ENCODE measurements around the gene MYO7B. TPM values are rescaled to one million over a fixed set of nuclear protein-coding genes. Genes with fewer than 3 reads are reported as not detected.

Gene MYO7B
- polyA plus RNA-seq, 1 donor from 2014 or later: 1.1 TPM

GRCh38 chr2:127627740-127628571 lies 92.5 kb downstream of the MYO7B start:
- Mint-ChIP-seq H3K4me3 (peak overlapping the region in 1 of 4 donors; percentile 45), H3K36me3 (peaks cover 4% of the 10 kb centered on the region), H3K27ac (no peak overlapping the region), H3K4me1 (peaks cover 12 to 24% (median 23%) of the 10 kb centered on the region in 3 donors), H3K27me3 (peaks cover 2% of the 10 kb centered on the region), H3K9me3 (no peaks in the 10 kb centered on the region)

DNA sequence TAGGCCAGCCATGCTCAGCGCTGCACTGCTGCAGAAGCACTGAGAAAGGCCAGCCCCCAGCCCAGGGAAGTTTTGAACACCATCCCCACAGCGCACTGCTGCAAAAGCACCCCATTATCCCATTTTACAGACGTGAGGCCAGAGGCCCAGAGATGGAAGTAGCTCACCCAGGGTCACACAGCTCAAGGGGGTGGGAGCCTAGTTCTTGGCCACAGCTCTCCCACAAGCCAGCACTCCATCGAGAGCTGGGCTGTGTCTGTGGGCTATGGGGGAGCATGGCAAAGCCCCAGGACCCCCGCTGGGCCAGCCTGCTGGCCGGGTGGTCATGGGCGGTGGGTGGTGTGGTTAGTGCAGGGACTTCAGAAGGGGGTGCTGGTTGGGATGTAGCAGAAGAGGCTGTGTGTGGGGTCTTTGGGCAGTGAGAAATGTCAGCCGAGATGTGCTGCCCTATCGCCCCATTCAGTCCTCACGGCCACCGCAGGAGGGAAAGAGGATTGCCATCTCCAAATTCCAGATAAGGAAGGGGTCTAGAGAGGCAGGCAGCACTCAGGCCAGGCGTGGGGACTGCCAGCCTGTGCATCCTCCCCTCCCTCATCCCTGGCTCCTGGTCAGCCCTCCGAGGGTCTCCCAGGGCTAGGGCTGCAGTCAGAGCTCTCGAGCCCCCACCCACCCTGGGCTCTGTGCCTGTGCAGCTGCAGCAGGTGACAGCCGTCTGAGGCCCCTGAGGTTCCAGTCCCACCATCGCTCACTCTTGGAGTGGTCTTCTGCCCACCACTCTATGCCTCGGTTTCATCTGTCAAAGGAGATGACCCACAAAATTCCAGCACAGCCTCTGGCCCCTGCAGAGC lies 93.5 kb downstream of the MYO7B start:
- Mint-ChIP-seq H3K27ac (no peak overlapping the region), H3K4me1 (peaks cover 17 to 33% (median 31%) of the 10 kb centered on the region in 3 donors), H3K36me3 (no peaks in the 10 kb centered on the region), H3K27me3 (peaks cover 2% of the 10 kb centered on the region), H3K9me3 (no peaks in the 10 kb centered on the region), H3K4me3 (peak overlapping the region in 1 of 4 donors; percentile 37)

DNA sequence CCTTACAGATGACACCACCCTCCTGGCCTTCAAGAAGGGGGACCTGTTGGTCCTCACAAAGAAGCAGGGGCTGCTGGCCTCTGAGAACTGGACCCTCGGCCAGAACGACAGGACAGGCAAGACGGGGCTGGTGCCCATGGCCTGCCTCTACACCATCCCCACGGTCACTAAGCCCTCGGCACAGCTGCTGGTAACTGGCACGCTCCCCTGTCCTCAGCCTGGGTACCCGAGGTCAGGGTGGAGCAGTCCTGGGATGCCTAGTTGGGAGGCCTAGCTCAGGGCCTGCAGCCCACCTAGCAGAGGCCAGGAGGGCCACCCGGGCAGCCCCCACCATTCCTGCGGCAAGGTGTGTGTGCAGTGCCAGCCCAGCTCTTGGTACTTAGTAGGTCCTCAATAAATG lies 94.2 kb downstream of the MYO7B start:
- H3K27me3 Mint-ChIP-seq: peaks cover under 1% of the 10 kb centered on the region
- peaks cover 17 to 35% (median 33%) of the 10 kb centered on the region in 3 donors for H3K4me1 Mint-ChIP-seq
- H3K36me3 Mint-ChIP-seq: no peaks in the 10 kb centered on the region
- no peak overlapping the region for H3K27ac Mint-ChIP-seq
- H3K9me3 Mint-ChIP-seq: no peaks in the 10 kb centered on the region
- H3K4me3 Mint-ChIP-seq: no peak overlapping the region

GRCh38 chr2:127630096-127630863 lies 94.8 kb downstream of the MYO7B start:
- Mint-ChIP-seq H3K4me3 (peak overlapping the region in 2 of 4 donors; percentile 75 to 88), H3K4me1 (peaks cover 20 to 40% (median 38%) of the 10 kb centered on the region in 3 donors), H3K9me3 (no peaks in the 10 kb centered on the region), H3K27ac (peak overlapping the region in 1 of 3 donors; percentile 1), H3K27me3 (no peaks in the 10 kb centered on the region), H3K36me3 (no peaks in the 10 kb centered on the region)

- H3K27ac Mint-ChIP-seq: peak overlapping the region in 1 of 3 donors; percentile 1
Measured at GRCh38 chr2:127630864-127631540, 95.5 kb downstream of the MYO7B start.

DNA sequence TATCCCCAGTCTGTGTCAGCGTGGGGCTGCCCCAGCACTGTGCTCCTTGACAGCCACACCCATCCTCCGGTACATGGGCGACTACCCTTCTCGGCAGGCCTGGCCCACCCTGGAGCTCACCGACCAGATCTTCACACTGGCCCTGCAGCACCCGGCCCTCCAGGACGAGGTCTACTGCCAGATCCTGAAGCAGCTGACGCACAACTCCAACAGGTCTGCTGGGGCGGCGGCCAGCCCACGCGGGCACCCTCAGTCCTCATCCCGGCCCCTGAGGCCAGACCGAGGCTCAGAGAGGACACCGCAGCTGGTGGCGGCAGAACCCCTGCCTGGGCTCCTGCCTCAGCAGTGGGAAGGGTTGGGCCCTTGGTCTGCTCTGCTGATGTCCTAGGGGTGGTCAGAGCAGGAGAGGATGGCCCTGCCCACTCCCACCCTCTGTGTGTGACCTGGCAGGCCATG lies 96.1 kb downstream of the MYO7B start:
- no peaks in the 10 kb centered on the region for H3K36me3 Mint-ChIP-seq
- peaks cover 15 to 42% (median 40%) of the 10 kb centered on the region in 3 donors for H3K4me1 Mint-ChIP-seq
- no peaks in the 10 kb centered on the region for H3K27me3 Mint-ChIP-seq
- no peak overlapping the region for H3K27ac Mint-ChIP-seq
- H3K4me3 Mint-ChIP-seq: peak overlapping the region in 2 of 4 donors; percentile 47 to 52
- H3K9me3 Mint-ChIP-seq: no peaks in the 10 kb centered on the region

More at GRCh38 chr2:127630864-127631540, 95.5 kb downstream of the MYO7B start:
- H3K36me3 Mint-ChIP-seq: no peaks in the 10 kb centered on the region
- no peaks in the 10 kb centered on the region for H3K9me3 Mint-ChIP-seq
- H3K27me3 Mint-ChIP-seq: no peaks in the 10 kb centered on the region
- H3K4me3 Mint-ChIP-seq: peak overlapping the region in 2 of 4 donors; percentile 47 to 75
- peaks cover 17 to 39% (median 37%) of the 10 kb centered on the region in 3 donors for H3K4me1 Mint-ChIP-seq

DNA sequence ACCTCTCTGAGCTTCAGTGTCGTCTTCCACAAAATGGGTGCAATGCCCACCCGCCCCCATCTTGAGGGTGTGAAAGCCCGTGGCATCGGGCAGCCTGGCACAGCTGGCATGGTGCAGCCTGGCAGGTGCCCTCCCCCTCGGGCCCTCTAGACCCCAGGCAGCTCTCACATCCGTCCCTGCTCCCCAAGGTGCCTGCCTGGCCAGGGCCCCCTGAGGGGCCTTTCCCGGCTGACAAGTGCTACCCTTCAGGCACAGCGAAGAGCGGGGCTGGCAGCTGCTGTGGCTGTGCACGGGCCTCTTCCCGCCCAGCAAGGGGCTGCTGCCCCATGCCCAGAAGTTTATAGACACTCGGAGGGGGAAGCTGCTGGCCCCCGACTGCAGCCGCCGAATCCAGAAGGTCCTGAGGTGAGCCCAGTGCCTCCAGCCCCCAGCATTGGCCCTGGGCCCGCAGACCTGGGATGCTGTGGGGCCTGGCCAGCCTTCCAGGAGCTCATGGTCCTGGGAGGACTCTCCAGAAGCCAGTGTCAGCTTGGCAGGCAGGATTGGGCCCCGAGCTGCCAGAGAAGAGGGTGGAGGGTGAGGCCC lies 96.6 kb downstream of the MYO7B start:
- no peaks in the 10 kb centered on the region for H3K27me3 Mint-ChIP-seq
- H3K36me3 Mint-ChIP-seq: no peaks in the 10 kb centered on the region
- no peak overlapping the region for H3K27ac Mint-ChIP-seq
- H3K9me3 Mint-ChIP-seq: no peaks in the 10 kb centered on the region
- peak overlapping the region in 1 of 4 donors; percentile 37 for H3K4me3 Mint-ChIP-seq
- peaks cover 15 to 45% (median 44%) of the 10 kb centered on the region in 3 donors for H3K4me1 Mint-ChIP-seq

DNA sequence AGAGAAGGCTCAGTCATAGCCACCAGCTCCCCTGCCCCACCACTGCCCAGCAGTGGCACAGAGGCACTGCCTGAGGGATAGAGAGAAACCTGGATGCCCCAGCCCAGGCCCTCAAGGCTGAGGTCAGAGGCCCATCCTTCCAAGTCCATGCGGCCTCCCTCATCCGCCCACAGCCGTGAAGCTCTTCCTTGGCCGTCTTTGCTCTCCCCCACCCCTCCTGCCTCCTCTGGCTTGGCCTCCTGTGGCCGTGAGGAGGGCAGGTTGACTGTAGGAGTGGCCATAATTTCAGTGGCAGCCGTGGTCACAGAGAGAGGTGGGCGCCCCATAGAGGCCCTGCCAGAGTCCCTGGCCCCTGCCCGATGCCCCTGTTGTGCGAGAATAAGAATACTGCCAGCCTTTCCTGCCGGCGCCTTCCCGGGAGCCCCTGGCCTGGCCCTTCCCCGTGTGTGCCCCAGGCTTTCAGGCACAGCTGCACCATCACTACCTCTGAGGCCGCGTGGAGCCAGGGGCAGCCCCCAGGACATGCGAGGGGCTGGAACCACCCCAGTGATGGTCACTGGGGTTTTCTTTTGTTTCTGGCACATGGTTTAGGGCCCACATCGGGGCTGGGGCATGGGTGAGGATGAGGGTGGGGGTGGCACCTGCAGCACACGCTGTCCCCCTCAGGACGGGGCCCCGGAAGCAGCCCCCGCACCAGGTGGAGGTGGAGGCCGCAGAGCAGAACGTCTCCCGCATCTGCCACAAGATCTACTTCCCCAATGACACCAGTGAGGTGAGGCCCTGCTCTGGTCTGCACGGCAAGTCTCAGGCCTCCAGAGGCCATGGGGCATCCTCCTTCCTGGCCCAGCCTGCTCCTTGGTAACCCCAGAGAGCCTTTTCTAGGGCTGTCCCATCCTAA lies 97.4 kb downstream of the MYO7B start:
- H3K4me1 Mint-ChIP-seq: peaks cover 15 to 48% (median 47%) of the 10 kb centered on the region in 3 donors
- H3K9me3 Mint-ChIP-seq: no peaks in the 10 kb centered on the region
- no peaks in the 10 kb centered on the region for H3K27me3 Mint-ChIP-seq
- peak overlapping the region; percentile 48 to 86 (median 81) for H3K27ac Mint-ChIP-seq
- H3K36me3 Mint-ChIP-seq: no peaks in the 10 kb centered on the region
- peak overlapping the region; percentile 46 to 88 (median 57) for H3K4me3 Mint-ChIP-seq

- H3K27ac Mint-ChIP-seq: peak overlapping the region; percentile 48 to 86 (median 81)
- peak overlapping the region in 3 of 4 donors; percentile 46 to 88 (median 86) for H3K4me3 Mint-ChIP-seq
- H3K9me3 Mint-ChIP-seq: no peaks in the 10 kb centered on the region
- H3K4me1 Mint-ChIP-seq: peaks cover 15 to 52% (median 52%) of the 10 kb centered on the region in 3 donors
- H3K27me3 Mint-ChIP-seq: no peaks in the 10 kb centered on the region
- no peaks in the 10 kb centered on the region for H3K36me3 Mint-ChIP-seq
Measured at GRCh38 chr2:127633556-127634065, 98.1 kb downstream of the MYO7B start.

DNA sequence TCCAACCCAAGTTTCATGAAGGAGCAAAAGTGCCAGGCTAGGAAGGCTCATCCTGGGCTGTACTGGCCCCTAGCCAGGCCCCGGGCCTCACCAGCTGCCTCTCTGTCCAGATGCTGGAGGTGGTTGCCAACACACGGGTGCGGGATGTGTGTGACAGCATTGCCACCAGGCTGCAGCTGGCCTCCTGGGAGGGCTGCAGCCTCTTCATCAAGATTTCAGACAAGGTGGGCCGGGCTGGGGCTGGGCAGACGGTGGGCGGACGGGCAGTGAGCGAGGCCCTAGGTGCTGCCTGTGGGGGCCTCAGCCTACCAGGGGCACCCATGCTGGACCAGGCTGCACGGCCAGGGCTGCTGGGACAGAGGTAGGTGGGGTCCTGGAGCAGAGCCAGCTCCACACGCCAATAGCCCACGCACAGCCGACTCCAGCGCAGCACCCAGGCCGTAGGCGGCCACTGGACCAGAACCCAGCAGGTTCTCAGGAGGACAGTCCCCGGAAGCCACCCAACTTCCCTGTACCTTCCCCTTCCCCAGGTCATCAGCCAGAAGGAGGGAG lies 98.7 kb downstream of the MYO7B start:
- Mint-ChIP-seq H3K4me1 (peaks cover 15 to 54% (median 52%) of the 10 kb centered on the region in 3 donors), H3K27me3 (no peaks in the 10 kb centered on the region), H3K9me3 (no peaks in the 10 kb centered on the region), H3K36me3 (no peaks in the 10 kb centered on the region), H3K4me3 (peak overlapping the region in 2 of 4 donors; percentile 83 to 86), H3K27ac (peak overlapping the region; percentile 81 to 86 (median 86))

- H3K27me3 Mint-ChIP-seq: no peaks in the 10 kb centered on the region
- peaks cover 17 to 58% (median 52%) of the 10 kb centered on the region in 3 donors for H3K4me1 Mint-ChIP-seq
- no peaks in the 10 kb centered on the region for H3K9me3 Mint-ChIP-seq
Measured at GRCh38 chr2:127634626-127635379, 99.3 kb downstream of the MYO7B start.

More at GRCh38 chr2:127634626-127635379, 99.3 kb downstream of the MYO7B start:
- Mint-ChIP-seq H3K36me3 (peaks cover 2% of the 10 kb centered on the region), H3K4me3 (peak overlapping the region in 2 of 4 donors; percentile 52 to 60), H3K27ac (peak overlapping the region; percentile 81 to 86 (median 86))
